ENCODE measurements around the gene EIF3I.
"Not testable (repeated sequence)": the region's sequence is repeated elsewhere in the genome, so short reads cannot be mapped to it uniquely, and the experiment has no call there.

EIF3I gene

GRCh38 chr1:32240140-32240951, 18.1 kb downstream of the EIF3I start:
- no peaks in the 10 kb centered on the region for H3K9me3 Mint-ChIP-seq
- peak overlapping the region; percentile 91 to 94 for H3K4me3 Mint-ChIP-seq
- peaks cover 29% of the 10 kb centered on the region for H3K4me1 Mint-ChIP-seq
- H3K27ac Mint-ChIP-seq: peak overlapping the region; percentile 69 to 82
- no peaks in the 10 kb centered on the region for H3K27me3 Mint-ChIP-seq
- DNase-seq (peak in 1 of 2 donors; percentile 63), ATAC-seq (peak; percentile 75)

GRCh38 chr1:32241001-32241763, 19.0 kb downstream of the EIF3I start:
- no peaks in the 10 kb centered on the region for H3K27me3 Mint-ChIP-seq
- peak overlapping the region; percentile 91 to 94 for H3K4me3 Mint-ChIP-seq
- peak; percentile 50 to 51 for DNase-seq
- peaks cover 36% of the 10 kb centered on the region for H3K4me1 Mint-ChIP-seq
- H3K9me3 Mint-ChIP-seq: no peaks in the 10 kb centered on the region
- H3K27ac Mint-ChIP-seq: peak overlapping the region; percentile 54 to 86
- ATAC-seq: peak; percentile 78

- no peaks in the 10 kb centered on the region for H3K27me3 Mint-ChIP-seq
- no peak for ATAC-seq
- no peak overlapping the region for H3K27ac Mint-ChIP-seq
- H3K4me3 Mint-ChIP-seq: peak overlapping the region; percentile 17 to 46
- DNase-seq: no peak
- no peaks in the 10 kb centered on the region for H3K9me3 Mint-ChIP-seq
- peaks cover 42% of the 10 kb centered on the region for H3K4me1 Mint-ChIP-seq
Observed at GRCh38 chr1:32242341-32242851, 20.2 kb downstream of the EIF3I start.

- Mint-ChIP-seq H3K27ac (peak within 1 kb of the TSS; percentile 30 to 88), H3K9me3 (no peaks in the 10 kb centered on the region), H3K4me1 (peaks cover 65% of the 10 kb centered on the region), H3K27me3 (no peaks in the 10 kb centered on the region), H3K4me3 (peak within 1 kb of the TSS; percentile 57 to 98)
- DNase-seq: no peak
- ATAC-seq: no peak
Observed at GRCh38 chr1:32246888-32247273, 24.7 kb downstream of the EIF3I start, which contains the start of gene FAM167B. Gene FAM167B (plus strand): TSS chr1:32247222. CDS start chr1:32247422, 200 bp downstream.

GRCh38 chr1:32247452-32247851, 25.2 kb downstream of the EIF3I start:
- Mint-ChIP-seq H3K4me1 (peaks cover 60% of the 10 kb centered on the region), H3K9me3 (no peaks in the 10 kb centered on the region), H3K27ac (peak overlapping the region; percentile 29 to 30), H3K4me3 (peak overlapping the region in 1 of 2 donors; percentile 98), H3K27me3 (no peaks in the 10 kb centered on the region)
- no peak for DNase-seq
- ATAC-seq: no peak

GRCh38 chr1:32247983-32248889, 26.0 kb downstream of the EIF3I start:
- H3K4me1 Mint-ChIP-seq: peaks cover 60% of the 10 kb centered on the region
- no peaks in the 10 kb centered on the region for H3K27me3 Mint-ChIP-seq
- H3K4me3 Mint-ChIP-seq: peak overlapping the region; percentile 98
- ATAC-seq: peak; percentile 34
- H3K27ac Mint-ChIP-seq: peak overlapping the region; percentile 4 to 88
- no peaks in the 10 kb centered on the region for H3K9me3 Mint-ChIP-seq
- DNase-seq: peak; percentile 84 to 86

GRCh38 chr1:32249831-32250525, 27.8 kb downstream of the EIF3I start:
- Mint-ChIP-seq H3K4me3 (peak overlapping the region; percentile 98), H3K27me3 (no peaks in the 10 kb centered on the region), H3K27ac (peak overlapping the region; percentile 97 to 98), H3K4me1 (peaks cover 72% of the 10 kb centered on the region), H3K9me3 (no peaks in the 10 kb centered on the region)
- peak; percentile 74 to 87 for DNase-seq
- peak; percentile 82 for ATAC-seq

- H3K9me3 Mint-ChIP-seq: no peaks in the 10 kb centered on the region
- H3K4me3 Mint-ChIP-seq: peak within 1 kb of the TSS; percentile 98
- peak; percentile 78 to 84 for DNase-seq
- peak within 1 kb of the TSS; percentile 97 to 98 for H3K27ac Mint-ChIP-seq
- H3K4me1 Mint-ChIP-seq: peaks cover 68% of the 10 kb centered on the region
- no peaks in the 10 kb centered on the region for H3K27me3 Mint-ChIP-seq
- ATAC-seq: peak; percentile 68
Observed at GRCh38 chr1:32250893-32251716, 28.9 kb downstream of the EIF3I start, which contains the start of gene LCK. Gene LCK (plus strand): TSS chr1:32251265. CDS start chr1:32274330, 23,065 bp downstream.

GRCh38 chr1:32255072-32256071, 33.2 kb downstream of the EIF3I start:
- H3K9me3 Mint-ChIP-seq: no peaks in the 10 kb centered on the region
- peak in 1 of 2 donors; percentile 45 for DNase-seq
- peak overlapping the region; percentile 17 to 37 for H3K27ac Mint-ChIP-seq
- H3K4me1 Mint-ChIP-seq: peaks cover 57% of the 10 kb centered on the region
- H3K4me3 Mint-ChIP-seq: peak overlapping the region; percentile 79 to 98
- peak; percentile 8 for ATAC-seq
- H3K27me3 Mint-ChIP-seq: no peaks in the 10 kb centered on the region

GRCh38 chr1:32256473-32257226, 34.4 kb downstream of the EIF3I start:
- no peaks in the 10 kb centered on the region for H3K27me3 Mint-ChIP-seq
- H3K4me1 Mint-ChIP-seq: peaks cover 53% of the 10 kb centered on the region
- peak overlapping the region; percentile 90 to 99 for H3K27ac Mint-ChIP-seq
- H3K9me3 Mint-ChIP-seq: no peaks in the 10 kb centered on the region
- ATAC-seq (peak; percentile 11), DNase-seq (no peak)
- peak overlapping the region; percentile 79 to 84 for H3K4me3 Mint-ChIP-seq

- peak overlapping the region; percentile 79 to 84 for H3K4me3 Mint-ChIP-seq
Observed at GRCh38 chr1:32257227-32257508, 35.0 kb downstream of the EIF3I start.

GRCh38 chr1:32263236-32263593, 41.0 kb downstream of the EIF3I start:
- not testable (repeated sequence) for H3K27me3 Mint-ChIP-seq, DNase-seq, ATAC-seq, H3K9me3 Mint-ChIP-seq
- H3K4me3 Mint-ChIP-seq: peak overlapping the region in 1 of 2 donors; percentile 54
- H3K4me1 Mint-ChIP-seq: peaks cover 67% of the 10 kb centered on the region
- peak overlapping the region in 1 of 2 donors; percentile 88 for H3K27ac Mint-ChIP-seq

More at GRCh38 chr1:32257227-32257508, 35.0 kb downstream of the EIF3I start:
- Mint-ChIP-seq H3K27me3 (no peaks in the 10 kb centered on the region), H3K4me1 (peaks cover 54% of the 10 kb centered on the region), H3K9me3 (no peaks in the 10 kb centered on the region), H3K27ac (peak overlapping the region; percentile 54 to 90)
- no peak for ATAC-seq
- no peak for DNase-seq
